A673 (cell line): ENCODE measurements around the gene GRIK3.

Experiments
- EZH2 ChIP-seq: fragments of 200-600 bp; sonication (generic); IDR thresholded peaks from 2 replicates; pipeline ENCODE4 v1.6.1; 2017; ENCODE audit warnings: borderline replicate concordance, low read depth, mild to moderate bottlenecking, mixed read lengths, antibody characterized with exemption, low read length; ENCODE audit not compliant: poor library complexity, severe bottlenecking
- TF ChIP-seq, protein P1 (sequence below): fragments of 300-800, 200-600 bp; sonication (generic); conservative IDR thresholded peaks from 2 replicates; pipeline ENCODE4 v1.5.1; 2017; ENCODE audit warnings: low read depth, mild to moderate bottlenecking, antibody characterized with exemption, low read length, moderate library complexity, mixed read lengths

DNA sequence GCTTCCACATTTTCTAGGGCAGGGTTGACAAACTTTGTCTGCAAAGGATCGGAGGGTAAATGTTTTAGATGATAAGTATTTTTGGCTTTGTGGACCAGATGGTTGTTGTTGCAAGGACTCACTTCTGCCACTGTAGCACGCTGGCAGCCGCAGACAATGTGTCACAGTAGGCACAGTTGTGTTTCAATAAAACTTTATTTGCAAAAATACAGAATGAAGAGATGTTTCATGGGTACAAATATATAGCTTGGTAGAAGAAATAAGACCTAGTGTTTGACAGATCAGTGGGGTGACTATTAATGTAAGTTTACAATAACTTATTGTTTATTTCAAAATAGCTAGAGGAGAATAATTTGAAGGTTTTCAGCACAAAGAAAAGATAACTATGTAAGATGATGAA is 127.8 kb downstream of the GRIK3 start:
- TF ChIP-seq, protein P1, sequence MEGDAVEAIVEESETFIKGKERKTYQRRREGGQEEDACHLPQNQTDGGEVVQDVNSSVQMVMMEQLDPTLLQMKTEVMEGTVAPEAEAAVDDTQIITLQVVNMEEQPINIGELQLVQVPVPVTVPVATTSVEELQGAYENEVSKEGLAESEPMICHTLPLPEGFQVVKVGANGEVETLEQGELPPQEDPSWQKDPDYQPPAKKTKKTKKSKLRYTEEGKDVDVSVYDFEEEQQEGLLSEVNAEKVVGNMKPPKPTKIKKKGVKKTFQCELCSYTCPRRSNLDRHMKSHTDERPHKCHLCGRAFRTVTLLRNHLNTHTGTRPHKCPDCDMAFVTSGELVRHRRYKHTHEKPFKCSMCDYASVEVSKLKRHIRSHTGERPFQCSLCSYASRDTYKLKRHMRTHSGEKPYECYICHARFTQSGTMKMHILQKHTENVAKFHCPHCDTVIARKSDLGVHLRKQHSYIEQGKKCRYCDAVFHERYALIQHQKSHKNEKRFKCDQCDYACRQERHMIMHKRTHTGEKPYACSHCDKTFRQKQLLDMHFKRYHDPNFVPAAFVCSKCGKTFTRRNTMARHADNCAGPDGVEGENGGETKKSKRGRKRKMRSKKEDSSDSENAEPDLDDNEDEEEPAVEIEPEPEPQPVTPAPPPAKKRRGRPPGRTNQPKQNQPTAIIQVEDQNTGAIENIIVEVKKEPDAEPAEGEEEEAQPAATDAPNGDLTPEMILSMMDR, result no peak
- no peak for TF ChIP-seq EZH2
